Epithelial cell of proximal tubule (primary cell): ENCODE results near the gene PHF2. TPM values are rescaled to one million over a fixed set of nuclear protein-coding genes. Genes with fewer than 3 reads are reported as not detected.

Experiments
- DNase-seq: peaks from one replicate; pipeline ENCODE4 v3.0.0-alpha.2; 2011; ENCODE audit warnings: low read depth
- H3K4me3 ChIP-seq: 2 replicates; pipeline ENCODE4 v1.5.1; 2011; ENCODE audit warnings: low read depth, mild to moderate bottlenecking, low read length
- CTCF ChIP-seq: conservative IDR thresholded peaks from 2 replicates; pipeline ENCODE4 v1.5.1; 2012; ENCODE audit warnings: low read depth, mild to moderate bottlenecking, low read length
- total RNA-seq: library from RNA; depleted of rRNA; stranded (reverse); fragments of >200 nt; gene quantifications from 2 replicates; pipeline ENCODE4 v1.2.3, GENCODE V29; 2015

Gene PHF2
- total RNA-seq, 1 donor from 2014 or later, result 11.4 TPM

GRCh38 chr9:93684161-93684765 lies 107.9 kb downstream of the PHF2 start:
- H3K4me3 ChIP-seq, result no peak overlapping the region
- TF ChIP-seq CTCF, result no peak
- DNase-seq, result no peak

DNA sequence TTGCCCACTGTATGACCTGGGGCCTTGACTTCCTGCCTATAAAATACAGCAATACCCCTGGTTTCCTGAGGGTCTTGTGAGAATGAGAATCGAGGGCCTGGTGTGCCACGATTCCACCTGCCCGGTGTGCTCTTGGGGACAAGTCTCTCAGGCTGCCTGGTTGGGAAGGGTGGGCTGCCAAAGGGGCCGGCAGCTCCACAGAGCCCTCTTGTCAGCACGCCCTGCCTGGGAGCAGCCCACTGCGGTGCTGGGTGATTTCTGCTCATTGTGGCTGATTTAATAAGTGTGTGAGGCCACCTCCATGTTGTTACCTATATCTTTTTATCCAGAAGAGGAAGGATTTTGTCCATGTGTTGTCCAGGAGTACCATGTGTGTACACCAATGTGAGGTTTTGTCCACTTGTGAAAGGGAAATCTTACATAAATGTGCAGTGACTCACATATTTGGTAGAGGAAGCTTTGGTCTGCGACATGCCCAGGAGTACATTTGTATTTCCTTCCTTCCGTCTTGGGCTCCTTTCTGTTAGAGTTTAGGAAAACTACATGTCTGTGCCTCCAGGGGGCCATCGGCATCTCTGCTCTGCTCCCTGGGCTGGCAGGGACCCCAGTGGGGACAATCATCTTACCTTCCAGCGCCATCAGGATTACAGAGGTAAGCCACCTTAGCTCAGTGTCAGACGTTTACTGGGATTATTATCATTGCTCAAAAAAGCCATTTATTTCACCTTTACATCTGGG lies 108.6 kb downstream of the PHF2 start:
- H3K4me3 ChIP-seq, result no peak overlapping the region
- DNase-seq, result no peak
- TF ChIP-seq CTCF, result peak; percentile 20

- no peak for TF ChIP-seq CTCF
- H3K4me3 ChIP-seq, result no peak overlapping the region
- DNase-seq, result no peak
Measured at GRCh38 chr9:93686127-93686879, 109.9 kb downstream of the PHF2 start.

DNA sequence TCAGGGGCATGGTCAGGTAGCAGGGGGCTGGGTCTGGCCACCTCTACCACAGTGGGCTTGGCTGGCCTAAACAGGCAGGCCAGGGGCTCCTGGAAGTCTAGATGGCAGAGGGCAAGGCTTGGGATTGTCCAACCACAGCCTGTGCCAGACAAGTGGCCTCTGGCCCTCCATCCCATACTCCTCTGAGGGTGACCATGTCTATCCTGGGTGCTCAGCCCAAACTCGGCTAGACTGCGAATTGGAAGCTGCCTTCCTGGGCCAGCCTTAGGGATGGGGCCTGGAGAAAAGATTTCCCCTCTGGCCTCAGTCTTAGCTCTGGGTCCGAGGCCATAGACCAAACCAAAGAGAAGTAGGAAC lies 110.5 kb downstream of the PHF2 start:
- no peak for DNase-seq
- no peak for TF ChIP-seq CTCF
- H3K4me3 ChIP-seq, result no peak overlapping the region

DNA sequence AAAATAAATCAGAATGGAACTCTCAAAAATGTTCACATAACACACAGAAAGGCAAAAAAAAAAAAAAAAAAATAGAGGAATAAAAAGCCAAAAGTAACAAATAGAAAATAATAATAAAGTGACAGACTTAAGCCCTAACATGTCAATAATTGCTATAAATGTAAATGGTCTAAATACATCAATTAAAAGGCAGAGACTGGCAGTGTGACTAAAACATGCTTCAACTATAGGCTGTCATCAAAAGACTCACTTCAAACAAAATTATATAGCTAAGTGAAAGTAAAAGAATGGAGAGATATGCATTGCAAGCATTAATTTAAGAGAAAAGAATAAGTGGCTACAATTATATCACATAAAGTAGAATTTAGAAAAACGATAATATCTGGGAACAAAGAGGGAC lies 114.2 kb downstream of the PHF2 start:
- TF ChIP-seq CTCF, result no peak
- no peak overlapping the region for H3K4me3 ChIP-seq
- no peak for DNase-seq

GRCh38 chr9:93693129-93693528 lies 116.7 kb downstream of the PHF2 start:
- no peak overlapping the region for H3K4me3 ChIP-seq
- no peak for TF ChIP-seq CTCF
- DNase-seq, result no peak
